ENCODE measurements around the gene DCN.

The DCN gene

DNA sequence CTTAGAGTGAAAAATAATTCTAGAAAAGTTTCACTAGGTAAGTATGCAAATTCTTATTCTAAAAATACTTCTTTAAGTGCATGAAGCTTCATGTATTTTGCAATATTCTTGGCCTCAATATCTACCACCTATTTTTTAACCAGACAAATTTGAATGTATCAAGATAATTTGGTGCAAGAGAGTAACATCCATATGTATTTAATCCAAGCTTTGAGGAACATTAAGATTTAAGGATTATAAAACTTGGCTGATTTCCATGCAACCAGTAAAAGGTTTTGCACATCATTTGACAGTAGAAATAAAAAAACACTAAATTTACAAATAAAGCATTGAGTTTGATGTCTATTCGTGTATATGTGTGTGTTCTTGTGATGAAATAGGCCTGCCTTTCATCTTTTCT lies 79.0 kb downstream of the DCN start:
- H3K27me3 ChIP-seq (ENCODE audit: control insufficient read depth in 1 of 2, insufficient read depth in 2 of 2, low read length in 2 of 2), result no peaks in the 10 kb centered on the region
- no peak overlapping the region for H3K9ac ChIP-seq (ENCODE audit: low read length in 2 of 2)
- H3K27ac ChIP-seq (ENCODE audit: low read length), result no peak overlapping the region
- no peaks in the 10 kb centered on the region for H3K9me3 ChIP-seq (ENCODE audit: control insufficient read depth in 2 of 2, low read length in 2 of 2)
- no peaks in the 10 kb centered on the region for H3K4me1 ChIP-seq (ENCODE audit: control insufficient read depth, insufficient read depth, low read length)
- no peak overlapping the region for H3K4me3 ChIP-seq (ENCODE audit: low read length in 2 of 2)
- no peaks in the 10 kb centered on the region for H3K36me3 ChIP-seq (ENCODE audit: control insufficient read depth in 2 of 2, insufficient read depth in 2 of 2, low read length in 2 of 2)

DNA sequence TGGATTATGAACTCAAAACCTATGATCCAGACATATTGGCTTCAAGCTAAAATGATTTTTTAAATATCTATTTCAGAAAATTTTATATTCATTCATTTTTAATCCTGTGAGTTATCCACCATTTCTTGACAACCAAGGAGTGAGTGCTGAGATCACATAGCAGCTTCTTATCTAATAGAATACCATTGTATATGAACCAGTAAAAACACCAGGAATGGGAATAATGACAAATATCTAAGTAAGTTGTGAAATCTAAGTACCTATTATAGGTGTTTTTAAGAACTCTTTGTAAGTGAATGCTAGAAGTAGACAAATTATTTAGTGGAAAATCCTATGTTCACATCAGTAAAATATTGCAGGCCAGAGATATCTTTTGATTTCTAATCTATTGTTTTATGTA lies 79.5 kb downstream of the DCN start:
- Histone ChIP-seq H3K27ac (ENCODE audit: low read length) (no peak overlapping the region), H3K27me3 (ENCODE audit: control insufficient read depth in 1 of 2, insufficient read depth in 2 of 2, low read length in 2 of 2) (no peaks in the 10 kb centered on the region), H3K9ac (ENCODE audit: low read length in 2 of 2) (no peak overlapping the region), H3K4me1 (ENCODE audit: control insufficient read depth, insufficient read depth, low read length) (no peaks in the 10 kb centered on the region), H3K36me3 (ENCODE audit: control insufficient read depth in 2 of 2, insufficient read depth in 2 of 2, low read length in 2 of 2) (no peaks in the 10 kb centered on the region), H3K4me3 (ENCODE audit: low read length in 2 of 2) (no peak overlapping the region), H3K9me3 (ENCODE audit: control insufficient read depth in 2 of 2, low read length in 2 of 2) (no peaks in the 10 kb centered on the region)

DNA sequence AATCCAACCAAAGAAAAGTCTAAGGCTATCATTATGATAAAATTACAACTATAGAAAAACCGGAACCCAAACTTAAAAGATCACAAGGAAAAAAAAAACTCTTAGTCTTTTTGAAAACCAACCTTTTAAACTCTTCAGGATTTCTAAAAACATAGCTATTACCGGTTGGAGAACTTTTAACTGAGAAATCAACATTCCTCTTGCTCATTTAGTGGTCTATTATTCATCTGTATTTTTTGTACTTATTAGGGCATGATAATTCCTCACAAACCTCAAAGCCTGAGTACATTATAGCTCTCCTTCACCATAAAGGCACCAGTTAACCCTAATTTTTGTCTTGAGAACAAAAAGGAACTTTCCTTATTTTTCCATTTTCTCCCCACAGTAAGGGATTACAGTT lies 81.7 kb downstream of the DCN start:
- no peaks in the 10 kb centered on the region for H3K9me3 ChIP-seq (ENCODE audit: control insufficient read depth in 2 of 2, low read length in 2 of 2)
- no peaks in the 10 kb centered on the region for H3K36me3 ChIP-seq (ENCODE audit: control insufficient read depth in 2 of 2, insufficient read depth in 2 of 2, low read length in 2 of 2)
- H3K9ac ChIP-seq (ENCODE audit: low read length in 2 of 2), result no peak overlapping the region
- H3K4me3 ChIP-seq (ENCODE audit: low read length in 2 of 2), result no peak overlapping the region
- no peaks in the 10 kb centered on the region for H3K4me1 ChIP-seq (ENCODE audit: control insufficient read depth, insufficient read depth, low read length)
- H3K27ac ChIP-seq (ENCODE audit: low read length), result no peak overlapping the region
- H3K27me3 ChIP-seq (ENCODE audit: control insufficient read depth in 1 of 2, insufficient read depth in 2 of 2, low read length in 2 of 2), result no peaks in the 10 kb centered on the region

DNA sequence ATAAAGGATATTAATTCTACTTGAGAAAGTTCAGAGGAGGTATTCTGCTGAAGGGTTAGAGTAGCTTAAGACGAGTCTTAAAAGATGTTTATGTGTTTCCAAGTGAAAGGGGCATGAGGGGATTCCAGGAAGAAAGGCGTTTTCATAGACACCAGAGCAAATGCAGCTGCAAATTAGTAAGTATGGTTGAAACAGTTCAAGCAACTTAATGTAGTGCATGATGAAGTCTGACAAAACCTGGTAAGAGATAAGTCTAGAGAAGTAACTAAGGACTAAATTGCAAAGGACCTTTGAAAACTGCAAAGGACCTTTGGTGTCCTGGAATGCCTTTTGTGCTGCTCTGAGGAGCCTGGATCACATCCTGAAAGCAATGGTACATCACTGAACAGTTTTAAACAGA lies 82.8 kb downstream of the DCN start:
- Histone ChIP-seq H3K27me3 (ENCODE audit: control insufficient read depth in 1 of 2, insufficient read depth in 2 of 2, low read length in 2 of 2) (no peaks in the 10 kb centered on the region), H3K4me3 (ENCODE audit: low read length in 2 of 2) (no peak overlapping the region), H3K9ac (ENCODE audit: low read length in 2 of 2) (no peak overlapping the region), H3K27ac (ENCODE audit: low read length) (no peak overlapping the region), H3K4me1 (ENCODE audit: control insufficient read depth, insufficient read depth, low read length) (no peaks in the 10 kb centered on the region), H3K36me3 (ENCODE audit: control insufficient read depth in 2 of 2, insufficient read depth in 2 of 2, low read length in 2 of 2) (no peaks in the 10 kb centered on the region), H3K9me3 (ENCODE audit: control insufficient read depth in 2 of 2, low read length in 2 of 2) (no peaks in the 10 kb centered on the region)

DNA sequence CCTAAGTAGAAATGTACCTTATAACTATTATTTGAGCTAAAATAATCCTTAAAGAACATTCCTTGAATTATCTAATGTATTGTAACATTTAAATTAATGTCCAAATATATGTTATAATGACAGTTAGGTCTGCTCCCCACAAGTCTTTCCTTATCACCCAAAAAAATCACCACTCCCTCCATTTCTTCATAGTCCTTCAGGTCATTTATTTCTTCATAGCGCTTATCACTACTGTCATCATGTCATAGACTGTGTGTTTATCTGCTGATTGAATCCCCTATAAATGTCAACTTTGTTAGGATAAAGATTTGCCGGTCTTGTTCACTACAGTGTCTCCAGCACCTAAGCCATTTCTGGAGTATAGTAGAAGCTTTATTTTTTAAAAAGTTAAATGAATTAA lies 83.3 kb downstream of the DCN start:
- H3K4me3 ChIP-seq (ENCODE audit: low read length in 2 of 2), result no peak overlapping the region
- no peaks in the 10 kb centered on the region for H3K36me3 ChIP-seq (ENCODE audit: control insufficient read depth in 2 of 2, insufficient read depth in 2 of 2, low read length in 2 of 2)
- no peaks in the 10 kb centered on the region for H3K4me1 ChIP-seq (ENCODE audit: control insufficient read depth, insufficient read depth, low read length)
- no peaks in the 10 kb centered on the region for H3K27me3 ChIP-seq (ENCODE audit: control insufficient read depth in 1 of 2, insufficient read depth in 2 of 2, low read length in 2 of 2)
- H3K9me3 ChIP-seq (ENCODE audit: control insufficient read depth in 2 of 2, low read length in 2 of 2), result no peaks in the 10 kb centered on the region
- no peak overlapping the region for H3K27ac ChIP-seq (ENCODE audit: low read length)
- no peak overlapping the region for H3K9ac ChIP-seq (ENCODE audit: low read length in 2 of 2)

DNA sequence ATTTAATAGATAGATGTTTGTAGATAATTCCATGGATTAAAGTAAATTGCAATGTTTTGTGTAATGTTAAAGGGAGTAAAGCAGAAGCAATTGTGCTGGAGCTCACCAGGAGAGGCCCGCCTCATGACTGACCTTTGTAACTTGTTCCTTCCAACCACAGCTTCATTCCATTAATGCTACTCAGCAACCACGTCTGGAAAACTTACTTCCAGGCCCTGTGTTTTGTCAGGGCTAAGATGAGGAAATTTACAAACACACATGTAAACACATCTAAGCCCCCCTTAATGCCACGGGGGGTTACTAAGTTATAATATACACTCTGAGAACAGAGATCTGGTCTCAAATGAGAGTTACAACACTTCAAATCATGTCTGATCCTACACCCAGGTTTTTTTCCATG lies 83.7 kb downstream of the DCN start:
- H3K27me3 ChIP-seq (ENCODE audit: control insufficient read depth in 1 of 2, insufficient read depth in 2 of 2, low read length in 2 of 2), result no peaks in the 10 kb centered on the region
- H3K4me3 ChIP-seq (ENCODE audit: low read length in 2 of 2), result no peak overlapping the region
- H3K27ac ChIP-seq (ENCODE audit: low read length), result no peak overlapping the region
- H3K9me3 ChIP-seq (ENCODE audit: control insufficient read depth in 2 of 2, low read length in 2 of 2), result no peaks in the 10 kb centered on the region
- no peaks in the 10 kb centered on the region for H3K36me3 ChIP-seq (ENCODE audit: control insufficient read depth in 2 of 2, insufficient read depth in 2 of 2, low read length in 2 of 2)
- no peak overlapping the region for H3K9ac ChIP-seq (ENCODE audit: low read length in 2 of 2)
- H3K4me1 ChIP-seq (ENCODE audit: control insufficient read depth, insufficient read depth, low read length), result no peaks in the 10 kb centered on the region

DNA sequence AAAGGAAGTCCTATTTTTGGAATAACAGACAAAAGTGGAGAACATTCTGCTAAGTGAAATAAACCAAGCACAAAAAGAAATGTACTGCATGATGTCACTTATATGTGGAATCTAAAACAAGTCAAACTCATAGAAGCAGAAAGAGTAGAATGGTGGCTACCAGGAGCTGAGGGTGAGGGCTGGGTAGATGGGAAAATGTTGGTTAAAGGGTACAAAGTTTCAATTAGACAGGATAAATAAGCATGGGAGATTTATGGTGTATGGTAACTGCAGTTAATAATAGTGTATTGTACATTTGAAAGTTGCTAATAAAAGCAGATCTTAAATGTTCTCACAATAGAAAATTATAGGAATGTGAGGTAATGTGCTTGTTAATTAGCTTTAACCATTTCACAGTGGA lies 84.2 kb downstream of the DCN start:
- Histone ChIP-seq H3K9me3 (ENCODE audit: control insufficient read depth in 2 of 2, low read length in 2 of 2) (no peaks in the 10 kb centered on the region), H3K4me3 (ENCODE audit: low read length in 2 of 2) (no peak overlapping the region), H3K27me3 (ENCODE audit: control insufficient read depth in 1 of 2, insufficient read depth in 2 of 2, low read length in 2 of 2) (no peaks in the 10 kb centered on the region), H3K27ac (ENCODE audit: low read length) (no peak overlapping the region), H3K4me1 (ENCODE audit: control insufficient read depth, insufficient read depth, low read length) (no peaks in the 10 kb centered on the region), H3K36me3 (ENCODE audit: control insufficient read depth in 2 of 2, insufficient read depth in 2 of 2, low read length in 2 of 2) (no peaks in the 10 kb centered on the region), H3K9ac (ENCODE audit: low read length in 2 of 2) (no peak overlapping the region)

DNA sequence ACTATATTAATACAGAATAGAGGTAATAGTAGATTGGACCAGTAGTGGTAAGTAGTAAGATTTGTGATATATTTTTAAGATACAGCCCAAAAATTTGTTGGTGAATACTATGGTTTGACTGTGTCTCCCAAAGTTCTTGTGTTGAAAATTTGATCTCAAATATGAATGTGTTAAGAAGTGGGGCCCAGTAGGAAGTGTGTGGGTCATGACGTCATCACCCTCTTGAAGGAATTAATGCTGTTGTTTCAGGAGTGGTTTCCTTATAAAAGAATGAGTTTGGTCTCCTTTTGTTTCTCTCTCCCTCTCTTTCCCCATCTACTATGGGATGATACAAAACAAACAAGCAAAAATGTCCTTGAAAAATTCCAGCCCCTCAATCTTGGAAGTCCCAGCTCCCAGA lies 87.7 kb downstream of the DCN start:
- no peaks in the 10 kb centered on the region for H3K27me3 ChIP-seq (ENCODE audit: control insufficient read depth in 1 of 2, insufficient read depth in 2 of 2, low read length in 2 of 2)
- no peaks in the 10 kb centered on the region for H3K36me3 ChIP-seq (ENCODE audit: control insufficient read depth in 2 of 2, insufficient read depth in 2 of 2, low read length in 2 of 2)
- no peak overlapping the region for H3K4me3 ChIP-seq (ENCODE audit: low read length in 2 of 2)
- H3K4me1 ChIP-seq (ENCODE audit: control insufficient read depth, insufficient read depth, low read length), result no peaks in the 10 kb centered on the region
- H3K27ac ChIP-seq (ENCODE audit: low read length), result no peak overlapping the region
- peaks cover 0 to 2% of the 10 kb centered on the region in 2 donors for H3K9me3 ChIP-seq (ENCODE audit: control insufficient read depth in 2 of 2, low read length in 2 of 2)
- H3K9ac ChIP-seq (ENCODE audit: low read length in 2 of 2), result no peak overlapping the region

DNA sequence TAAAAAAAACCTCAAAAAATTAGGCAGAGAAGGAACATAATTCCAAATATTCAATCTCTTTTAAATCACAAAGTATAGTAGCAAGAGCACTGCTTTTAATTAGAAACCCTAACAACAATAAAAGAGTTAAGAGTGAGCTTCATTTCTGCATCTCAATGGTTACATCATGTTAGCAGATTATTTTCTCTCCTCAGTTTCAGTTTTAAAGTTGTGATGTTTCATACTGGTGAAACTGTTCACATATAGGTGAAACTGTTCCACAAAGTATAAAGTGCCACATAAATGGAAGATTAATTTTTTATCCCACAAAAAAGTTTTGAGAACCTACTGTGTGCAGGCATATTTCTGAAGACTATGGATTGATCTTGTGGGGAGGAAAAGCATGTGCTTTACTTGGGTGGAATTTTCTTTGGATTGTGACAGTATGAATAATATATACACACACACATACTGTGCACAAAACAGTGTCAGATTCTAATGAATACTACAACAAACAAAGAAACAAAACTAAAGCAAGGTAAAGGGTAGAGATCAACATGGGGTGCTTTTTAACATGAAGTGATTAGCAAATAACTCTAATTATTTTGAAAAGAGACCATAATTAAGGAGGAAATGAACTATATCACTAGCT lies 88.5 kb downstream of the DCN start:
- Histone ChIP-seq H3K4me3 (ENCODE audit: low read length in 2 of 2) (peak overlapping the region in 1 of 2 donors; percentile 30), H3K9ac (ENCODE audit: low read length in 2 of 2) (no peak overlapping the region), H3K4me1 (ENCODE audit: control insufficient read depth, insufficient read depth, low read length) (no peaks in the 10 kb centered on the region), H3K27me3 (ENCODE audit: control insufficient read depth in 1 of 2, insufficient read depth in 2 of 2, low read length in 2 of 2) (no peaks in the 10 kb centered on the region), H3K27ac (ENCODE audit: low read length) (no peak overlapping the region), H3K9me3 (ENCODE audit: control insufficient read depth in 2 of 2, low read length in 2 of 2) (peaks cover 0 to 4% of the 10 kb centered on the region in 2 donors), H3K36me3 (ENCODE audit: control insufficient read depth in 2 of 2, insufficient read depth in 2 of 2, low read length in 2 of 2) (no peaks in the 10 kb centered on the region)

DNA sequence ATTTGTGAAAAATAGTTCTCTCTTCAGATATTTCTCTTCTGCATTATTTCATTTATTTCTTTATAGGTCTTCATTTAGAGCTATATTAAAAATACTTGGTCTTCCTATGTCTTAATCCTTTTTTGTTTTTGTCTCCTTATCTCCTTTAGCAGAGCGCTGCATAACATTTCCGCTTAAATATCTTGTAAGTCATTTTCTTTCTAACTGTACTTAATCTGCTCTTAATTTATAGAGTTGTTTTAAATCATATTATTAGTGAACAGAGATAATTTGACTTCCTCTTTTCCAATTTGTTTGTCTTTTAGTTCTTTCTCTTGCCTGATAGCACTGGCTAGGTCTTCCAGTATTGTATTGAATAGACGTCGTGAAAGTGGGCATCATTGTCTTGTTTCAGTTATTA lies 89.3 kb downstream of the DCN start:
- Histone ChIP-seq H3K9me3 (ENCODE audit: control insufficient read depth in 2 of 2, low read length in 2 of 2) (peaks cover 0 to 4% of the 10 kb centered on the region in 2 donors), H3K9ac (ENCODE audit: low read length in 2 of 2) (no peak overlapping the region), H3K27me3 (ENCODE audit: control insufficient read depth in 1 of 2, insufficient read depth in 2 of 2, low read length in 2 of 2) (no peaks in the 10 kb centered on the region), H3K4me3 (ENCODE audit: low read length in 2 of 2) (no peak overlapping the region), H3K27ac (ENCODE audit: low read length) (no peak overlapping the region), H3K4me1 (ENCODE audit: control insufficient read depth, insufficient read depth, low read length) (no peaks in the 10 kb centered on the region), H3K36me3 (ENCODE audit: control insufficient read depth in 2 of 2, insufficient read depth in 2 of 2, low read length in 2 of 2) (no peaks in the 10 kb centered on the region)

DNA sequence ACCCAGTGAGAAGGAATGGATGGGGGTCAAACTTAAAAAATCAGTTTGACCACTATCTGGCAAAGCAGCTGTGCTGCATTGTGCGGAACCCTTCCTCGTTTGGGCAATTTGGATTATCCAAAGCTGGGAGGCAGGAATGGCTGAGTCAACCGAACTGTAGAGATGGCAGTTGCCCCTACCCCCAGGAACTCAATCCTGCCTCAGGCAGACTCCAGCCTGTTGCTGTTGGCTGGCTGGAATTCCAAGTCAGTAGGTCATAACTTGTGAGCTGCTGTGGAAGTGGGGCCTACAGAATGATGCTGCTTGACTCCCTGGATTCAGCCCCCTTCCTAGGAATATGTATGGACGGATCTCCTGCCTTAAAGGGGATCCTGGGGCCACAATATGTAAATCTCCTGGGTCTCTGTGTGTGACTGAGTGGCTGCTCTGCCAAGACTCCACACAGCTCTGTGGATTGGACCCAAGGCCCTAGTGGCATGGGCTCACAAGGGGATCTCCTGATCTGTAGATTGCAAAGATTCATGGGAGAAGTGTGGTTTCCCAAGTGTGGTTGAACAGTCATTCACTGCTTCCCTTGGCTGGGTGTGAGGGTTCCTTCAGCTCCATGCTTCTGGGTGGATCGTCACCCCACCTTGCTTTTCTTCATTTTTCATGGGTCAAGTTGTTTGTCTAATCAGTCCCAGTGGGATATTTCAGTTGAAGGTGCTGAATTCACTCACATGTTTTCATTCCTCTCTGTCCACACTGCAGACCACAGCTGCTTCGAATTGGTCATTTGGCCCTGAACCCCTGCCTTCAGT lies 90.5 kb downstream of the DCN start:
- H3K27me3 ChIP-seq (ENCODE audit: control insufficient read depth in 1 of 2, insufficient read depth in 2 of 2, low read length in 2 of 2), result no peaks in the 10 kb centered on the region
- H3K9me3 ChIP-seq (ENCODE audit: control insufficient read depth in 2 of 2, low read length in 2 of 2), result peaks cover 0 to 4% of the 10 kb centered on the region in 2 donors
- H3K27ac ChIP-seq (ENCODE audit: low read length), result no peak overlapping the region
- H3K36me3 ChIP-seq (ENCODE audit: control insufficient read depth in 2 of 2, insufficient read depth in 2 of 2, low read length in 2 of 2), result no peaks in the 10 kb centered on the region
- no peak overlapping the region for H3K4me3 ChIP-seq (ENCODE audit: low read length in 2 of 2)
- no peaks in the 10 kb centered on the region for H3K4me1 ChIP-seq (ENCODE audit: control insufficient read depth, insufficient read depth, low read length)
- no peak overlapping the region for H3K9ac ChIP-seq (ENCODE audit: low read length in 2 of 2)
